C4-2B (cell line): Measurements from ENCODE around the gene FGF18.

Experiments used
- ZFX ChIP-seq: fragments of 450-650 bp; IDR thresholded peaks from 2 replicates; pipeline ENCODE4 v1.6.1; 2017
- TF ChIP-seq, protein P1 (sequence below): fragments of 450-650 bp; conservative IDR thresholded peaks from 2 replicates; pipeline ENCODE4 v1.5.1; 2017; ENCODE audit warnings: mild to moderate bottlenecking

DNA sequence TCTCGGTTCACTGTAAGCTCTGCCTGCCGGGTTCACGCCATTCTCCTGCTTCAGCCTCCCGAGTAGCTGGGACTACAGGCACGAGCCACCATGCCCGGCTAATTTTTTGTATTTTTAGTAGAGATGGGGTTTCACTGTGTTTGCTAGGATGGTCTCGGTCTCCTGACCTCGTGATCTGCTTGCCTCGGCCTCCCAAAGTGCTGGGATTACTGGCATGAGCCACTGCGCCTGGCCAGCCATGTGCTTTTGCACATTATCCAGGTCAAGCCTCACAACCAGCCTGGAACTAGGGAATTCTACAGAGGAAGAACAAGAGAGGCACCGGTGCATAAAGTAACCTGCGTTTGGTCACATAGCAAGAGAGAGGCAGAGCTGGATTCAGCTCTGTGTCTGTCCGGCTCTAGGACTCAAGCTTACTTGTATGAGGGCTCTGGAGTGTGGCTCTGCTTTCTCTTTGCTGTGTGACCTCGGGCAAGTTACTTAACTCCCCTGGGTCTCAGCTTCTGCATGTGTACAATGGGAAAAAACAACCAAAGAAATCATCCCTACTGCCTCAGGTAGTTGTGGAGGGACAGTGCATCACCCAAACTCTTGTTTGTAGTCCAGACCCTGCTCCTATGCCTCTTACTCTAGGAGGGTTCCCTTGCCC lies 6.3 kb downstream of the FGF18 start:
- TF ChIP-seq, protein P1, sequence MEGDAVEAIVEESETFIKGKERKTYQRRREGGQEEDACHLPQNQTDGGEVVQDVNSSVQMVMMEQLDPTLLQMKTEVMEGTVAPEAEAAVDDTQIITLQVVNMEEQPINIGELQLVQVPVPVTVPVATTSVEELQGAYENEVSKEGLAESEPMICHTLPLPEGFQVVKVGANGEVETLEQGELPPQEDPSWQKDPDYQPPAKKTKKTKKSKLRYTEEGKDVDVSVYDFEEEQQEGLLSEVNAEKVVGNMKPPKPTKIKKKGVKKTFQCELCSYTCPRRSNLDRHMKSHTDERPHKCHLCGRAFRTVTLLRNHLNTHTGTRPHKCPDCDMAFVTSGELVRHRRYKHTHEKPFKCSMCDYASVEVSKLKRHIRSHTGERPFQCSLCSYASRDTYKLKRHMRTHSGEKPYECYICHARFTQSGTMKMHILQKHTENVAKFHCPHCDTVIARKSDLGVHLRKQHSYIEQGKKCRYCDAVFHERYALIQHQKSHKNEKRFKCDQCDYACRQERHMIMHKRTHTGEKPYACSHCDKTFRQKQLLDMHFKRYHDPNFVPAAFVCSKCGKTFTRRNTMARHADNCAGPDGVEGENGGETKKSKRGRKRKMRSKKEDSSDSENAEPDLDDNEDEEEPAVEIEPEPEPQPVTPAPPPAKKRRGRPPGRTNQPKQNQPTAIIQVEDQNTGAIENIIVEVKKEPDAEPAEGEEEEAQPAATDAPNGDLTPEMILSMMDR: no peak
- TF ChIP-seq ZFX: no peak
